Parathyroid adenoma (tissue), 2 donors: ENCODE results near the gene SYT15.
"Not testable (repeated sequence)": the region's sequence is repeated elsewhere in the genome, so short reads cannot be mapped to it uniquely, and the experiment has no call there.

Source experiments
- H2AFZ ChIP-seq: fragments of 300-600 bp; sonication (generic); one replicate; pipeline ENCODE4 v1.7.0; 2017; ENCODE audit warnings: antibody characterized with exemption, mild to moderate bottlenecking
- H3K27ac ChIP-seq: fragments of 300-600 bp; sonication (generic); one replicate; pipeline ENCODE4 v1.7.0; 2017
- H3K27me3 ChIP-seq: fragments of 300-600 bp; sonication (generic); one replicate; pipeline ENCODE4 v1.7.0; 2017; ENCODE audit warnings: low read length; ENCODE audit not compliant: control insufficient read depth, insufficient read depth
- H3K36me3 ChIP-seq: fragments of 300-600 bp; sonication (generic); one replicate; pipeline ENCODE4 v1.7.0; 2017; ENCODE audit warnings: low read length; ENCODE audit not compliant: control insufficient read depth, insufficient read depth
- H3K4me1 ChIP-seq: fragments of 300-600 bp; sonication (generic); one replicate; pipeline ENCODE4 v1.7.0; 2017; ENCODE audit warnings: control low read depth
- H3K4me2 ChIP-seq: fragments of 300-600 bp; sonication (generic); one replicate; pipeline ENCODE4 v1.7.0; 2017; ENCODE audit warnings: low read length
- H3K4me3 ChIP-seq: fragments of 300-600 bp; sonication (generic); one replicate; pipeline ENCODE4 v1.7.0; 2017; ENCODE audit warnings: low read depth, low read length
- H3K79me2 ChIP-seq: fragments of 300-600 bp; sonication (generic); one replicate; pipeline ENCODE4 v1.7.0; 2017; ENCODE audit warnings: control low read depth
- H3K9ac ChIP-seq: fragments of 300-600 bp; sonication (generic); one replicate; pipeline ENCODE4 v1.7.0; 2017; ENCODE audit warnings: mild to moderate bottlenecking
- H3K9me3 ChIP-seq: fragments of 300-600 bp; sonication (generic); one replicate; pipeline ENCODE4 v1.7.0; 2017; ENCODE audit warnings: low read length; ENCODE audit not compliant: control insufficient read depth
- donor health status: primary hyperparathyroidism.

SYT15 gene

DNA sequence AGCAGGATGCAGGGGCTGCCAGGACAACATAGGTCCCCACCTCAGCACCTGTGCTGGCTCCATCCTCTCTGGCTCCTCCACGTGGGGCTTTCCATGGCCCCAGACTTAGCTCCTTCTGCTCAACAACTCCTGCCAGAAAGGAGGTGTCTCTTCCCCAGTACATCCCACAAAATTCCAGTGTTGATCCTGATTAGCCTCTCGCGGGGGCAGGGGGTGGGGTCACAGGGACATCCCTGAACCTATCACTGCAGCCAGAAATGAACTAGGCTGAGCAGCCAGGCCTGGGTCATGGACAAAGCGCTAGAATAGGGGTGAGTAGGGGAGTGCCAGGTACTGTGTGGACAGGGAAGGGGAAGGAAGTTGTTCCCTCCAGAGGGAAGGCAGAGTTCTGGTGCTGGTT is 5.0 kb upstream of the SYT15 start:
- H3K27ac ChIP-seq, H3K4me1 ChIP-seq, H3K4me2 ChIP-seq, H3K4me3 ChIP-seq, H3K36me3 ChIP-seq, H2AFZ ChIP-seq, H3K79me2 ChIP-seq, H3K9ac ChIP-seq, H3K9me3 ChIP-seq, H3K27me3 ChIP-seq: not testable (repeated sequence)

DNA sequence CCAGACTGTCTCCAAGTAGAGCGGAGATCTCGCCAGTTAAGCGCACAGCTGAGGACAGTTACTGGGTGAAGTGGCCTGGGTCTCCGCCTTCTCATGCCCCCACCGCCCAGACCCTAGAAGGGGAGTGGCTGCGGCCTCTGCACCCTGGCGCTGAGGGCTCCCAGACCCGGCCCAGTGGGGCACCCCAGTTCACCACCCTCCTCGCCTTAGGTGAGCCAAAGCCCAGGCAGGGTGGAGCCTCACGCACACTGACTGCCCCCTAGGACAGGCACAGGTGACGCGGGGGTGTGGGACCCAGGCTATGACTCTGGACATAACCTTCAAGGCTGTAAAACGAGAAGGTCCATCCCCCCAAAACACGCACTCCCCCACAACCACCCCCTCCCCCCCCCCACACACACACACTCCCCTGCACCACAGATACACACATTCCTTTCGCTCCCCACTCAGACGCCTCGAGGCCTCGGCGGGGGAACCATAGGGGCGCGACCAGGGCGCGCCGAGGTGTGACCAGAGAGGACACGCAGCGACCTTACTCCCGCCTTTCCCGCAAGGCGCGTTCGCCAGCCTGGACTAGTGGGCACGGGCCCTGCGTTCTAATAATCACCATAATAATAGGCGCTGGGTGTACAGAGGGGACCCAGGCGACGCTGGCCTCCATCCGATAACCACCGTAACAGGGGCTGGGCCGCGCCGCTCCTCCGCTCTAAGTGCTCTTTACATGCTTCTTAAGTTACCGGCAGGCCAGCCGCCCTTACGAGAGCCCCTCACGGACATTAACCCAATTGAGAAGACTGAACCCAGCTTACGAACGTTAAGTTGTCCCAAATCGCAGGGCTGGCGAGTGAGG is 1.1 kb upstream of the SYT15 start:
- H2AFZ ChIP-seq, H3K36me3 ChIP-seq, H3K27ac ChIP-seq, H3K4me1 ChIP-seq, H3K79me2 ChIP-seq, H3K9ac ChIP-seq, H3K27me3 ChIP-seq, H3K4me2 ChIP-seq, H3K4me3 ChIP-seq, H3K9me3 ChIP-seq: not testable (repeated sequence)

DNA sequence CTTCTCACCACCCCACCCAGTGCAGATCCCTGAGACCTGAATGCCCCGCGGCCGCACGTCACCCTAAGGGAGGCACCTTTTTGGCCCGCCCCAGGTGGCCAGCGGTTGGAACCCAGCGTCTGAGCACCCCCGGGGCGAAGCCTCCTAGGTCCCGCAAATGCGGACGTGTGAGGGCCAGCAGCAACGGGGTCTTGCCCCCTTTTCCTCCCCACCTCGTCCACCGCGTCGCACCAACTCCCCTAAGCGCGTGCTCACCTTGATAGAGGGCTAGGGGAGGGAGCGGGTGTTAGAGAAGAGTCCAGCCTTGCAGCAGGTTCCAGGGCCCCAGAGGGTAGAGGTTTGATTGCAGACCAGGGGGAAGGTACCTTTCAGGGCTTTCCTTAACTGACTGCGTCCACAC is 450 bp downstream of the SYT15 start:
- H3K9ac ChIP-seq, H3K4me1 ChIP-seq, H3K4me3 ChIP-seq, H3K4me2 ChIP-seq, H3K9me3 ChIP-seq, H3K27me3 ChIP-seq, H2AFZ ChIP-seq, H3K27ac ChIP-seq, H3K79me2 ChIP-seq, H3K36me3 ChIP-seq: not testable (repeated sequence)

DNA sequence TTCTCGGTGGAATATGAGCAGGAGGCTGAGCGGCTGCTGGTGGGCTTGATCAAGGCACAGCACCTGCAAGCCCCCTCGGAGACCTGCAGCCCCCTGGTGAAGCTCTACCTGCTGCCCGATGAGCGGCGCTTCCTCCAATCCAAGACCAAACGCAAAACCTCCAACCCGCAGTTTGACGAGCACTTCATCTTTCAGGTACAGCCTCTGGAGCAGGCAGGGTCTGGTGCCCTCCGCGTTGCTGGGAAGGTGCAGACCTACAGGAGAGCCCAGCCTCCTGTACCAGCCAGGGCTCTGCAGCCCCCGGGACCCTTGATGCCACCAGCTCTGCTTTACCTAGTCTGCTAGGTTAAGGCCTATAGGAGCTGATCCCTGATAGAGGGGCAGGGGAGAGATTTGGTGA is 3.1 kb downstream of the SYT15 start:
- not testable (repeated sequence) for H3K4me1 ChIP-seq, H3K4me2 ChIP-seq, H3K9ac ChIP-seq, H3K27ac ChIP-seq, H3K36me3 ChIP-seq, H3K27me3 ChIP-seq, H3K79me2 ChIP-seq, H3K4me3 ChIP-seq, H2AFZ ChIP-seq, H3K9me3 ChIP-seq

DNA sequence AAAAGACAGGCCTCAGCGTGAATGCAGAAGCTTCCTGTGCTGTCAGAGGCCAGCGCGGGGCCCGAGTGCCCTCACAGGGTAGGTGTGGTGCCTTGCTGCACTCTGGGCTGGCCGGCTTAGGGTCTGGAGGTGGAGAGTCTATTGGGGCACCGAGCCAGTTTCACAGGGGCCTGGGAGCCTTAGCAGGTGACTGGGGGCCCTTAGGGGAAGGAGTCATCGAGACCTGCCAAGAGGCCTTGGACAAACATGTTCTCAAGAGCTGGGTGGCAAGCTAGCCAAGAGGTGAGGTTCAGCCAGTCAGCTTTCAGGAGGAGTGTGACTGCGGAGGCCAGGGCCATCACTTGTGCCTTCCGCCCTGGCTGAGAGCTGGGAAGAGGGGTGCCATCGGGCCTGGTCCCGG is 3.6 kb downstream of the SYT15 start:
- H2AFZ ChIP-seq, H3K27me3 ChIP-seq, H3K9ac ChIP-seq, H3K9me3 ChIP-seq, H3K4me1 ChIP-seq, H3K4me2 ChIP-seq, H3K27ac ChIP-seq, H3K36me3 ChIP-seq, H3K4me3 ChIP-seq, H3K79me2 ChIP-seq: not testable (repeated sequence)

DNA sequence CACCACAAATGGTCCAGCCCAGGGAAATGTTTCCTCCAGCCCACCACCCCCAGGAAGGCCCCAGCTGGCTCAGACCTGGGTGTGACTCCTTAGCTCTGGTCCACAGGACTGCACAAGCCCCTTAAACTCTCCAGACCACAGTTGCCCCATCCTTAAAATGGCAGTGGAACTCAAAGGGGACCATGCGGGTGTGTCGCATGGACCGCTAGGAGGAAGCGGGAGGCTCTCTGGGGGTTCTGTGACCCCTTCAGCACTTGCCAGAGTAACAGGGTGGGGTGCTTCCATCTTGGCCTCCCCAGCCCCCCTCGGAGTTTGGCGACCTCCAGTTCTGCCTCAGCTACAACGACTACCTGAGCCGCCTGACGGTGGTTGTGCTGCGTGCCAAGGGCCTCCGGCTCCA is 5.3 kb downstream of the SYT15 start:
- H3K4me1 ChIP-seq, H3K27ac ChIP-seq, H3K36me3 ChIP-seq, H3K79me2 ChIP-seq, H3K4me3 ChIP-seq, H3K27me3 ChIP-seq, H3K4me2 ChIP-seq, H3K9ac ChIP-seq, H3K9me3 ChIP-seq, H2AFZ ChIP-seq: not testable (repeated sequence)

DNA sequence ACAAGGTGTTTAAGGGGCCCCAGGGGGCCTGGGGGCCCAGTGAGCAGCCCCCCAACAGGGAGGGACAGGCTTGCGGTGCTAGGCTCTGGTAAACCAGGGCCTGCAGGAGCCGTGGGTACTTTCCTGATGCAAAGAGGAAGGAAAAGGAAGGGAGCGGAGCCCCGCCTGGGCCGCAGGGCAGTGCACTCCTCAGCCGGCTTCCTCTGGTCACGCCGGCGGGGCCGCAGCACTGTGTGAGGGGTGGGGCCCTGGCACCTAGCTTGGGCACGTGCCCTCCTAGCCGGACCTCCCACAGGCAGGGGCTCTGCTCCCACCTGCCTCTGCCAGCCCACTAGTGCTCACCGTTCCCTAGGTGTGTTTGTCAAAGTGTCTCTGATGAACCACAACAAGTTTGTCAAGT is 6.3 kb downstream of the SYT15 start:
- not testable (repeated sequence) for H3K4me1 ChIP-seq, H2AFZ ChIP-seq, H3K4me2 ChIP-seq, H3K36me3 ChIP-seq, H3K79me2 ChIP-seq, H3K9ac ChIP-seq, H3K27ac ChIP-seq, H3K27me3 ChIP-seq, H3K9me3 ChIP-seq, H3K4me3 ChIP-seq

DNA sequence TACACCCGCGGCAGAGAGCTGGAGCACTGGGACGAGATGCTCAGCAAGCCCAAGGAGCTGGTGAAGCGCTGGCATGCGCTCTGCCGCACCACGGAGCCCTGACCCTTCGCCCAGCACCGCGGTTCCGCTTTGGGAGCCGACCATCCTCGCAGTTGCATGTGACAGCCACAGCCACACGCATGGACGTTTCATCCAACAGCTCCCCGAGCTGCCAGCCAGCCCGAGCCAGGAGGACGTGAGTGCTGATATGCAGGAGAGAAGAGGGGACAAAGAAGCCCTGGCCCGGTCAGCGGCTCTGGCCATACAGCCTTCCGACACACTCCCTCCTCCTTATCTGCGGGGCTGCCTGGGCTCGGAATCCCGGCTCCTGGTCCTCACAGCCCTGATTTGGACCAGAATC is 8.6 kb downstream of the SYT15 start:
- not testable (repeated sequence) for H3K4me1 ChIP-seq, H3K9ac ChIP-seq, H3K36me3 ChIP-seq, H3K4me3 ChIP-seq, H2AFZ ChIP-seq, H3K4me2 ChIP-seq, H3K9me3 ChIP-seq, H3K27ac ChIP-seq, H3K27me3 ChIP-seq, H3K79me2 ChIP-seq

DNA sequence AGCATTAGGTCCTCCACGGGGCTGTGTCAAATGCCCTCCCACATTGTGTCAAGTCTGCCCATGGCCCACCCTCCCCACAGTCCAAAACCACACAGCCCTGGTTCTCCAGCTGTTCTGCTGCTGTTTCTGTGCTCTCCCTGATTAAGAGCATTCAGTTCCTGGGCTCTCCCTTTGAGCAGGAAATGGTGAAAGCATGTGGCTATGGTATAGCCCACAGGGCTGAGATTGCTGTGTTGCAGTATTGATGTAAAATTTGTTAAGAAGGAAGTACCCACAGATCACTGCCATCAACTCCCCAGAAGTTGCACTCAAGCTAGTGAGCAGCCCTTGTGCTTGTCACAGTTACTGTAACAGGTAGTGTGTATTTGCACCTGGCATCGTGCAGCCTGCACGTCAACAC is 9.3 kb downstream of the SYT15 start:
- H3K4me1 ChIP-seq, H3K36me3 ChIP-seq, H3K9ac ChIP-seq, H3K4me2 ChIP-seq, H2AFZ ChIP-seq, H3K4me3 ChIP-seq, H3K27me3 ChIP-seq, H3K27ac ChIP-seq, H3K9me3 ChIP-seq, H3K79me2 ChIP-seq: not testable (repeated sequence)

DNA sequence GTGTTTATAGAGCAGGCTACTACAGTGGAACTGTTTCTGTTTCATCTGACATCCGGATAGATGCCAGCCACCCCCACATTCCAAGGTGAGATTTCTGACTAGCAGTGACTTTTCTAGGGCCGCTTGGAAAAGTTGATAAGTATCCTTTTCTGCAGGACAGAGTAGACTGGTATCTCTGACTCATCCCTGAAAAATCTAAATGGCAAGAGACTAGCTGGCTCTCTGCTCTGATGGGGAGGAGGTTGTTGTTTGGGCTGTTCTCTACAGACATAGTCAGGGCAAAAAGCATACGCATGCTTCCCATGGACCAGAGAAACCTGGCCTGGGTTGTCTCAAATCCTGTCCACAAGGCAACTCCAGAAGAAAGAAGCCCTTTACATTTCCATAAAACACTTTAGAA is 10.7 kb downstream of the SYT15 start:
- not testable (repeated sequence) for H3K9me3 ChIP-seq, H3K27ac ChIP-seq, H3K36me3 ChIP-seq, H3K9ac ChIP-seq, H2AFZ ChIP-seq, H3K4me1 ChIP-seq, H3K27me3 ChIP-seq, H3K4me3 ChIP-seq, H3K79me2 ChIP-seq, H3K4me2 ChIP-seq

DNA sequence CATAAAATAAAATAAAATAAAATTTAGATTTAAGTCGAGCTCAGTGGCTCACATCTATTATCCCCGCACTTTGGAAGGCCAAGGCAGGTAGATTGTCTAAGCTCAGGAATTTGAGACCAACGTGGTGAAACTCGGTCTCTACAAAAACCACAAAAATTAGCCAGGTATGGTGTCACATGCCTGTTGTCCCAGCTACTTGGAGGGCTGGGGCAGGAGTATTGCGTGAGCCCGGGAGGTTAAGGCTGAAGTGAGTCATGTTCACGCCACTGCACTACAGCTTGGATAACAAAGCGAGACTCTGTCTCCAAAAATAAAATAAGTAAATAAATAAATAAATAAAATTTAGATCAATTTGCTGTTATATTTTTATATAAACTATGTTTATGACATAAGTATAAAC is 12.1 kb downstream of the SYT15 start:
- H3K27ac ChIP-seq, H3K27me3 ChIP-seq, H3K4me1 ChIP-seq, H3K9me3 ChIP-seq, H2AFZ ChIP-seq, H3K9ac ChIP-seq, H3K4me2 ChIP-seq, H3K4me3 ChIP-seq, H3K36me3 ChIP-seq, H3K79me2 ChIP-seq: not testable (repeated sequence)
